HG03457 (cell line): Measurements from ENCODE around the gene EXOSC7.
"Not testable (repeated sequence)": the region's sequence is repeated elsewhere in the genome, so short reads cannot be mapped to it uniquely, and the experiment has no call there.

Experiments
- ATAC-seq: cut with Tn5 transposase; IDR thresholded peaks from one replicate; pipeline ENCODE4 v1.9.1; 2021; ENCODE audit warnings: moderate number of reproducible peaks; ENCODE audit not compliant: unreplicated experiment

Gene EXOSC7

DNA sequence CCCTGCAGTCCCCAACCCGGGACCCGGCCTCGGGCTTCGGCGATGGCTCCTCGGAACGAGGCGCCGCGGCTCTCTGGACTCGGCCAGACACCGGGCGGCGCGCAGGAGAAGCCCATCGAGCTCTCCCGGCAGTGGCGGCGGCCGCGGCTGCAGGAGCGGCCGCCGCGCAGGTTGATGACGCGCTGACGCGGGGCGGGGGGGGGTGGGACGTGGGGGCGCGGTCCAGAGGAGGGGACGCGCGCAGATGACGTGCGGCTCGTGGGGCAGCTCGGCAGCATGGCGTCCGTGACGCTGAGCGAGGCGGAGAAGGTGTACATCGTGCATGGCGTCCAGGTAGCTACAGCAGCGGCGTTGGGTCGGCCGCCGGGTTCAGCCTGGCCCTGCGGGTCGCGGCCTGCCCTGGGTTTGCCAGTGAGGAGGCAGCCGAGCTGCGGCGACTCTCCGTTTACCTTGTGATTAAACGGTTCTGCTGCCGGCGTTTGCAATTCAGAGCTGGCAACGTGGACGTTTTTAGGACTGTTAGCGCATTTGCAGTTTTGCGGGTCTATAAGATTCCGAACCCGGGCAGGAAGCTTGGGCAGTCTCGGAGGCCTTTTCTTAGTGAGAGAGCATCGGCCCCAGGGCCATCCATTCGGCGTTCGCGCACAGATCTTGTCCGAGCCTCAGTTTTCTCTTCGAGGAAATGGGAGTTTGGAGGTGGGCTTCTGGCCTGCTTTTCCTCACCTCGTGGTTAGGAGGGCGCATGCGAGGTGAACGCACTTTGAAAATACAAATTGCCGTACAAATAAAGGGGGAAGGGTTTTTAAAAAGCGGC lies at the start of gene EXOSC7, which contains the start of gene ZDHHC3:
Gene EXOSC7 (plus strand): TSS at position 243 of the 814 bp plus-strand sequence. CDS start 34 bp downstream, at position 277.
Gene ZDHHC3 (minus strand): TSS at position 173 of the 814 bp plus-strand sequence. CDS start 16,738 bp downstream, outside the sequence.
- ATAC-seq, result peak; percentile 68

GRCh38 chr3:44926921-44927320 lies 49.1 kb upstream of the EXOSC7 start:
- no peak for ATAC-seq

- no peak for ATAC-seq
Observed at GRCh38 chr3:44927371-44927770, 48.7 kb upstream of the EXOSC7 start.

DNA sequence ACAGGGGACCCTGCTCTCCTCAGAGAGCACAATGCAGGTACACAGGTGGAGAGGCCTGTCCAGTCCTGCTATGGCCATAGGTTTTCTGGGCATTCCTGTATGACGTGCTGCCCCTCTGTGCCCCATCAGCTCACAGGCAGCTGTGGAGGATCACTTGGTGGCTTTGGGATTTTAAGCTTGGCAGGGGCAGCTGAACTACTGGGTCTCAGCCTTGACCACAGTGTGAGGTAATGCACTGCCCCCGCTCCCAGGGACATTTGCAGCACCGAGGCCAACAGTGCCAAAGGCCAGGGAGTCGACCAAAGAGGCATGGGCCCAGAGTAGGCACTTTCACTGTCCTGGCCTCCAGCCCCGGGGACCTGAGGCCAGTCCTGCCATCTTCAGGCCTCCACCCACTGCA lies 46.3 kb upstream of the EXOSC7 start:
- no peak for ATAC-seq

DNA sequence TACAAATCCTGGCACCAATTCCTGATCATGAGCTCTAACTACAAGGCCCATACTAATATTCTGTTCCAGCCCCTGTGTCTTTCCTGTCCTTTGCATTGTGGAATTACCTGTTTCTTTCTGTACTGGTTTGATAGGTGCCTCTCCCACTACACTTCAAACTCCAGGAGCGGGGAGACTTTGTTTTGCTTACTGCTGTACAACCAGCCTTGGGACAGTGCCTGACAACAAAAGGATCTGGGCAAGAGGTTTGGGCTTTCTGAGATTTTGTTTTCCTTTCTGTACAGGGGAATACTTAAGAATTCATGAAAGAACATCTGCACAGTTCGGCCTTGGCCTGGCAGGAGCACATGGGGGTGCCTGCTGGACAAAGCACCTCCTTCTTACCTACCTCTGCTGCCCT lies 45.1 kb upstream of the EXOSC7 start:
- ATAC-seq, result no peak

DNA sequence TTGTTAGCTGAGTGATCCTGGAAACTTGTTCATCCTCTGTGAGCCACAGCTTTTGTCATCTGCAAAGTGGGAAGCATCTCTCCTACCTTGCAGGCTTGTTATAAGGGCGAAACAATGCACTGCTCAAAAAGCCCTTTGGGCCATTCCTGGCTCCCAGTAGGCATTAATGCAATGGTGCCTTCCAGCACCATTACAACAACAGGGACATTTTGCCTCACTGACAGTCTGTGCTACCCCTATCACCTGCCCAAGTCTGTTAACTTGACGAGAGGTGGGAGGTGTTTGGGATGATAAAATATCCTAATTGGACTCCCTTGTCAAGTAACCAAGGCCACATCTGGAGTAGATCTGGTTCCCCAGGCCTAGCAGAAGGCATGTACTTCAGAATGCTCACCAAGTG lies 44.3 kb upstream of the EXOSC7 start:
- no peak for ATAC-seq

- ATAC-seq, result no peak
Observed at GRCh38 chr3:44932271-44932670, 43.8 kb upstream of the EXOSC7 start.

DNA sequence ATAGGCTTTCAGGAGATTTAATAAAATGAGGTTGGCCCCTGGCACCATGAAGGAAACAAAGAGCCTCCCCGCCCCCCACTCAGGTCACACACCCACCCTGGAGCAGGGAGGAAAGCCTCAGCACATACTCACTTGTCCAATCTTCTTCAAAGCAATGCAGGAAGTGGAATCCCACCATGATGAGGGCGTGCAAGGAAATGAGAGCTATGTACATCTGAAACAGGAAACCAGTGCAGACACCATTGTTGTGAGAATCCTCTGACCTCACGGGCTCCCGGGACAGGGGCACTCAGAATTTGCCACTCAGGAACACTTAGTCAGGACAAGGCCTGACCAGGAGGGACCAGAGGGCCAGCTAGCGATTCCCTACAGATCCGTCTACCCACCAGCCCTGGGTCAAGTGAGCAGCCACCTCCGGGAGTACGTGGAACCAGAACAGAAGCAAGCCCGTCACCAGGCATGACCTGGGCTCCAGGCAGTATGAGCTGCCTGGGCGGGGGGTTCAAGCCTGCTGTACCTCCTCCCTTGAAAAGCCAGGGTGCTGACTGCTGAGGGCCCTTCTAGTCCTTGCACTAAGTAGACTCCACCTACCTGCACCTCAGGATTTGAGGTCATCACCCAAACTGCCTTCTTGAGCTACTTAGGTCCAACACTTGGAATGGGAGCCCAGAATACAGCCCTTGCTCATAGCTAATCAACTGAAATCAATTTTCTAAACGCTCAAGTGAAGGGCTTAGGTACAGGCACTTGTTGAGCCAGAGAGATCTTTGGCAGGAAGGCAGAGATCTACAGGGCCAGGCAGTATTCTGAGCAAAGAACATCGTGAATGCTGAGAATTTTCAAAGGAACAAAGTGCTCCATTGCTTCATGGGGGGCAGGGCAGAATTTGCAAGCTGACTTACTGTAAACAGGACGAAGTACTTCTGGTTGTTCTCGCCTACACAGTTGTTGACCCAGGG lies 42.8 kb upstream of the EXOSC7 start:
- ATAC-seq, result no peak

DNA sequence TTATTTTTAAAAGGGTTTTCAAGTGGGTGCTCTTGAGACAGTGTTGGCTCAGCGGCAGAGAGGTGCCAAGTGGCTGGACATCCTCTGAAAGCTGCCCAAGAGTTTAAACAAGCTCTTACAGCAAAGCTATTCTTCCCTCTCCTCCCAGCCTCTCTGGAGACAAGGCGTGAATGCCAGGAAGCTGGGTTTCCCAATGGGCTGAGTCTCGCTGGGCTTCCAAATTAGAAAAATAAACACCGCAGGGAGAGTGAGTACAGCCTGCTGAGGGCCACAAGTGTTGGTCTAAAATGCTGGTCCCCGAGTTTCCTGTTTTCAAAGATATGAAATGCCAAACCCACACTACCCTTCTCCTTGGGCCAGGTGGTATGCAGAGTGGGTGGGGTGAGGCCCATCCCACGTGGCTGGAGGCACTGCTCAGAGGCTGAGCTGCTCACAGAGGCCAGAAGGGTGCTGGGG lies 36.4 kb upstream of the EXOSC7 start:
- no peak for ATAC-seq

GRCh38 chr3:44942202-44942921 lies 33.7 kb upstream of the EXOSC7 start:
- ATAC-seq, result no peak

DNA sequence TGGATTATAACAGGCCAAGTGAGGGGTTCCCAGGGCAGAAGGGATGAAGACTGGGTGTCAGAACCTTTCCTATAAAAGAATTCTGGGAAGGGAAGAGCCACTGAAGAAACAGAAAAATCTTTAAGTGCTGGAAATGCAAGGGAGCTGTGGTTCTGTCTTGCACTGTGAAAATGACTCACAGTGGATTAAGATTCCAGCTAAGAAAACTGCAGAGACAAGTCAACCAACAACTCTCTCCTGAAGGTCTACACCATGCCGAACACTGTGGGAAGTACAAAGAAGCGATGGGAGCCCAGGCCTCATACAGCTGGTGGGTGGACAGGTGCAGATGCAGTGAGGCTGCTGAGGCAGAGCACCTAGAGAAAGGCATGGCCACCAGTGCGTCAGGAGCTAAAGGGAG lies 27.8 kb upstream of the EXOSC7 start:
- ATAC-seq, result no peak

- not testable (repeated sequence) for ATAC-seq
Observed at GRCh38 chr3:44949770-44950169, 26.3 kb upstream of the EXOSC7 start.

- ATAC-seq, result no peak
Observed at GRCh38 chr3:44950275-44950734, 25.7 kb upstream of the EXOSC7 start.

DNA sequence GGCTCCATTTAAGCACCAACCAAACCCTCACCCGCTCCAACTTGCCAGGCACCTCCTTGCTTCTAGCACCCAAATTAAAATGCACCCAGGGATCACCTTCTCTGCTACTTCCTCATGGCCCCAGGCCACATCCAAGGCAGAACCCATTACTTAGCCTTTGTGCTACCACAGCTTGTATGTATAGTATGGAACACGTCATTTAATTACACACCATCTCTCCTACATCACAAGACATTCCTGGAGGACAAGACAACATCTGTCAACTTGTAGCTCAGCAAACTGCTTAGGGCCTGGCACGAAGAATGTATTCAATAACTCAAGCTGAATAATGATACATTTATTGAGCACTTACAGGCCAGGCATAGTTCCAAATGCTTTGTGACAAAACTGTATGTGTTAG lies 23.4 kb upstream of the EXOSC7 start:
- ATAC-seq, result no peak

DNA sequence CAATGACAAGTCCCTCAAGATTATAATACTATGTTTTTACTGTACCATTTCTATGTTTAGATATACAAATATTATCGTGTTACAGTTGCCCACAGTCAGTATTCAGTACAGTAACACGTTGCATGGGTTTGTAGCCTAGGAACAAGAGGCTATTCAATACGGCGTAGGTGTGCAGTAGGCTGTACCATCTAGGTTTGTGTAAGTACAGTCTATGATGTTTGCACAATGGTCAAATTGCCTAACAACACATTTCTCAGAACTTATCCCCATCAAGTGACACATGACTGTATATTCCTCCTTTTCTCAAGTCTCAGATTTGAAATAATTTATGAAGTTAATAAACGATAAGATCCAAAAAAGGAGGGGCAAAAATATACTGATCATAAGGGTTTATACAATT lies 21.7 kb upstream of the EXOSC7 start:
- no peak for ATAC-seq

- ATAC-seq, result no peak
Observed at GRCh38 chr3:44954962-44955361, 21.1 kb upstream of the EXOSC7 start.

- no peak for ATAC-seq
Observed at GRCh38 chr3:44955917-44956316, 20.1 kb upstream of the EXOSC7 start.

GRCh38 chr3:44957986-44958385 lies 18.1 kb upstream of the EXOSC7 start:
- no peak for ATAC-seq

DNA sequence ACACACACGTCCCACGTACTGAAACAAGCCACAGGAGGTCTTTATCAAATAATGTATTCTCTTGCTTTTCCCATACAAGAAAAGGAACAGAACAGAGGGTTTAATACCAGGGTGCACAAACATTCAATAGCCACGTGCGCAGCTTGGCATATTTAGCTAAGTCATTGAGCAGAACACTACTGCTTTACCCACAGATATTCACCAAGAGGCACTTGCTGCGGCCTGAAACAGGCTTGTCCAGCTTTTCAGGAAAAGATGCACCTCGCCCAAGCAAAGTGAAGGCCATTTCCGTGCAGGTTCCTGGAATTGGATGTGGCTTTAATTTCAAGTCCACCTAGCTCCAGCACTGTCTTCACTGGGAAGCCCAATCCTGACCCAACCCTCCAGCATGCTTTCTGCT lies 17.7 kb upstream of the EXOSC7 start:
- ATAC-seq, result no peak

DNA sequence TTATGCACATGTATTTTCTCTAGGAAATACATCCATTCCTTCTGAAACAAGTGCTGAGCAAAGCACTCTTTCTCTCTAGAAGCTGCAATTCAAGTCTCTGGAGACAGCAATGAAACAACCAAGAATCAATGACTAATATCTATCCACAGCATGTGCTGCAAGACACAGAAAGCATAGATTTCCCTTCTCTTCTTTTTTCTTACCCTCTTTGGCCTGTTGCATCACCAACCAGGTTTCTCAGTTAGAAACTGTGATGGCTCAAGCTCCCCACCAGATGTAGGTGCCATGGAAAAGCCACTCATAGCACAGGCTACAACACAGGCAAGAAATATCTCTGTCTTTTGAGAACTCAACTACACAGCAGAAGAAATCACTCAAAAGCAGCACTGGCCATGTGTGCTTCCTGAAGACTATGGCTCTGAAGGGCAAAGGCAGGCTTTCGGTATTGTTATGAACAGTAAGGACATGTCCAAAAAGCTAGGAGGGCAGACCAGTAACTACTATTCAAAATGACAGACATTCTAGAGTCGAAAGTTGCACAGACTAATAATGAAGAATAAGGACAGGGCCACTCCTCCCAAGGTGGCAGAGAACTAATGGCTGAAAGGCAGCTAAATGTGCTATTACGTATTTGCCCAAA lies 15.5 kb upstream of the EXOSC7 start:
- no peak for ATAC-seq
